GM12878 (cell line): ENCODE results near the gene ARHGEF10L. TPM values are rescaled to one million over a fixed set of nuclear protein-coding genes. Genes with fewer than 3 reads are reported as not detected.

Source experiments
- ATAC-seq: fragments of 200-7000 bp; cut with Tn5 transposase; 3 replicates; pipeline ENCODE4 v1.9.1; 2020; ENCODE audit warnings: mild to moderate bottlenecking, moderate library complexity
- BruUV-seq: library from RNA; stranded (reverse); fragments of 400-500 nt; replicated peaks from 2 replicates; lab custom pipeline; 2021; lab: Mats Ljungman, UMichigan
- CTCF ChIA-PET: fragments of 300-600 bp; sonication (Branson Sonifier 250); formaldehyde crosslinking; extraction: SDS; loops from one replicate; lab custom pipeline; 2021; ENCODE audit warnings: inconsistent platforms; lab: Yijun Ruan, JAX
- POLR2A ChIA-PET: fragments of 350-600 bp; formaldehyde crosslinking; extraction: SDS; loops from one replicate; lab custom pipeline; 2021; ENCODE audit warnings: inconsistent platforms; lab: Charles Lee
- RAD21 ChIA-PET: fragments of 300-600 bp; sonication (Branson Sonifier 250); formaldehyde crosslinking; loops from one replicate; lab custom pipeline; 2023; ENCODE audit warnings: antibody characterized with exemption; ENCODE audit not compliant: unreplicated experiment; lab: Charles Lee
- SMC1A ChIA-PET: fragments of 300-600 bp; sonication (Branson Sonifier 250); formaldehyde crosslinking; loops from one replicate; lab custom pipeline; 2023; ENCODE audit not compliant: unreplicated experiment, uncharacterized antibody; lab: Charles Lee
- DNase-seq: peaks from one replicate; pipeline ENCODE4 v3.0.0-alpha.2; 2011; ENCODE audit warnings: low read depth, low spot score
- FAIRE-seq: peaks from 3 replicates; lab custom pipeline; 2011; peaks lifted over from hg19 to GRCh38; lab: Jason Lieb, UNC
- H2AFZ ChIP-seq: 2 replicates; pipeline ENCODE4 v1.6.0; 2011; ENCODE audit warnings: low read depth, low read length, control low read depth; ENCODE audit not compliant: control insufficient read depth
- H3K27ac ChIP-seq: 2 replicates; pipeline ENCODE4 v1.5.1; 2011; ENCODE audit warnings: control low read depth; ENCODE audit not compliant: control insufficient read depth, insufficient read depth
- H3K27me3 ChIP-seq, 2 experiments: replicated peaks in 1 of 2; 2 replicates each; pipeline versions ENCODE4 v1.6.0 to v1.6.1; 2011; ENCODE audit warnings: low read length in 1 of 2; ENCODE audit not compliant: control insufficient read depth in 2 of 2, insufficient read depth in 2 of 2
- H3K36me3 ChIP-seq, 2 experiments: 2 replicates each; pipeline ENCODE4 v1.5.1; 2011; ENCODE audit warnings: low read length in 1 of 2; ENCODE audit not compliant: control insufficient read depth in 2 of 2, insufficient read depth in 2 of 2
- H3K4me1 ChIP-seq: 2 replicates; pipeline ENCODE4 v1.6.1; 2011; ENCODE audit warnings: mild to moderate bottlenecking, low read length, moderate library complexity, mixed read lengths; ENCODE audit not compliant: control insufficient read depth, insufficient read depth
- H3K4me2 ChIP-seq: 2 replicates; pipeline ENCODE4 v1.6.0; 2011; ENCODE audit warnings: control low read depth; ENCODE audit not compliant: control insufficient read depth, insufficient read depth
- H3K4me3 ChIP-seq: fragments of 200-600 bp; sonication (generic); 2 replicates; pipeline ENCODE4 v1.5.1; 2016
- H3K79me2 ChIP-seq: 2 replicates; pipeline ENCODE4 v1.6.0; 2011; ENCODE audit warnings: low read length; ENCODE audit not compliant: control insufficient read depth, insufficient read depth
- H3K9ac ChIP-seq: 2 replicates; pipeline ENCODE4 v1.8.0; 2011; ENCODE audit warnings: low read length, control low read depth, mixed read lengths; ENCODE audit not compliant: control insufficient read depth, insufficient read depth
- H3K9me3 ChIP-seq: replicated peaks from 3 replicates; pipeline ENCODE4 v1.5.1; 2011; ENCODE audit warnings: mild to moderate bottlenecking, low read length; ENCODE audit not compliant: control insufficient read depth, insufficient read depth
- H4K20me1 ChIP-seq: 2 replicates; pipeline ENCODE4 v1.6.0; 2011; ENCODE audit not compliant: control insufficient read depth, insufficient read depth
- ATF7 ChIP-seq: fragments of 450-650 bp; IDR thresholded peaks from 2 replicates; pipeline ENCODE4 v1.6.1; 2016; ENCODE audit warnings: low read depth, mild to moderate bottlenecking
- BCL11A ChIP-seq: IDR thresholded peaks from 2 replicates; pipeline ENCODE4 v1.6.1; 2011; ENCODE audit warnings: low read depth, low read length
- BRCA1 ChIP-seq: IDR thresholded peaks from 2 replicates; pipeline ENCODE4 v1.6.1; 2011; ENCODE audit warnings: low read depth, low read length, improper control_type of control experiment
- CBFB ChIP-seq: IDR thresholded peaks from 2 replicates; pipeline ENCODE4 v1.6.1; 2016; ENCODE audit warnings: antibody characterized with exemption, low read depth
- DPF2 ChIP-seq: fragments of 450-650 bp; IDR thresholded peaks from 2 replicates; pipeline ENCODE4 v1.6.1; 2017; ENCODE audit warnings: mild to moderate bottlenecking
- HSF1 ChIP-seq: fragments of 150-350 bp; IDR thresholded peaks from 2 replicates; pipeline ENCODE4 v1.6.1; 2014; ENCODE audit warnings: mild to moderate bottlenecking, low read depth, low read length
- NBN ChIP-seq: fragments of 450-650 bp; IDR thresholded peaks from 2 replicates; pipeline ENCODE4 v1.6.1; 2016
- POLR2AphosphoS2 ChIP-seq: IDR thresholded peaks from 2 replicates; pipeline ENCODE4 v1.6.1; 2011; ENCODE audit warnings: low read depth, mild to moderate bottlenecking, low read length, improper control_type of control experiment, moderate library complexity
- PRDM15 ChIP-seq: fragments of 450-650 bp; formaldehyde crosslinking; IDR thresholded peaks from 2 replicates; pipeline ENCODE4 v1.4.0; 2020; ENCODE audit warnings: mild to moderate bottlenecking, moderate library complexity
- SMAD1 ChIP-seq: fragments of 450-650 bp; IDR thresholded peaks from 2 replicates; pipeline ENCODE4 v1.6.1; 2018; ENCODE audit warnings: mild to moderate bottlenecking, low read depth; ENCODE audit not compliant: partially characterized antibody
- SREBF2 ChIP-seq: IDR thresholded peaks from 2 replicates; pipeline ENCODE4 v1.6.1; 2012; ENCODE audit warnings: mild to moderate bottlenecking, low read length
- USF2 ChIP-seq: IDR thresholded peaks from 2 replicates; pipeline ENCODE4 v1.6.1; 2011; ENCODE audit warnings: low read depth, low read length, improper control_type of control experiment, borderline replicate concordance
- ZNF24 ChIP-seq: fragments of 450-650 bp; IDR thresholded peaks from 2 replicates; pipeline ENCODE4 v1.6.1; 2017; ENCODE audit warnings: antibody characterized with exemption, mild to moderate bottlenecking
- ZSCAN29 ChIP-seq: fragments of 450-650 bp; IDR thresholded peaks from 2 replicates; pipeline ENCODE4 v1.6.1; 2017; ENCODE audit warnings: mild to moderate bottlenecking, moderate library complexity
- WGBS: methylation state at CpG from one replicate; pipeline ENCODE4 v1.1.6; 2016; ENCODE audit warnings: low lambda C conversion rate; ENCODE audit not compliant: insufficient replicate concordance, insufficient coverage; ENCODE audit errors: missing lambda C conversion rate; 5-methylcytosine and 5-hydroxymethylcytosine counted together
- in situ Hi-C: fragments of 300-500 bp; cut with MboI; formaldehyde crosslinking; loops from 9 replicates; pipeline ENCODE4 v1.14.3; 2018; ENCODE audit warnings: mixed read lengths
- intact Hi-C: fragments of 100-400 bp; cut with micrococcal nuclease; formaldehyde crosslinking; loops from one replicate; pipeline ENCODE4 v1.14.2; 2022; ENCODE audit not compliant: unreplicated experiment
- polyA plus RNA-seq, 11 experiments: library from polyadenylated mRNA; depleted of rRNA in 4 of 11; unstranded in 6 of 11; stranded (reverse) in 5 of 11; fragments of >200 nt; fragmentation: Nextera tagmentation in 4 of 11; fragmentation: Illumina TruSeq in 1 of 11; extraction: Ambion mirVana in 4 of 11; extraction: Trizol in 1 of 11; gene quantifications; 1 replicate in 1 of 11; 2 replicates in 10 of 11; pipeline versions ENCODE4 v1.2.1 to v1.2.3, GENCODE V29; 2011 to 2016; ENCODE audit warnings: inconsistent platforms in 2 of 11, missing spikeins in 2 of 11, low read depth in 1 of 11
- total RNA-seq, 4 experiments: library from RNA; depleted of rRNA in 3 of 4; stranded (reverse); fragments of >200 nt in 3 of 4; fragmentation: Illumina TruSeq in 1 of 4; extraction: Trizol in 1 of 4; gene quantifications; 2 replicates each; pipeline versions ENCODE4 v1.2.1 to v1.2.3, GENCODE V29; 2013 to 2021

The ARHGEF10L gene
- total and polyA plus RNA-seq, 10 of the 15 experiments (the other 5 are each of a cell fraction or from before 2014, with no cell fraction given), result 0.05 to 0.94 (median 0.28) TPM; not detected in 2

GRCh38 chr1:17741052-17741451 is 201.6 kb downstream of the ARHGEF10L start:
- TF ChIP-seq ZNF24 (peak; percentile 41; the same call in 1 of the 2 replicates), DPF2 (no peak)
- TF ChIP-seq, all 136 proteins: peak for 1
- H4K20me1 ChIP-seq, result no peaks in the 10 kb centered on the region
- ChIA-PET SMC1A (no interaction called here), POLR2A (no interaction called here), CTCF (no interaction called here), RAD21 (interaction anchor here (0.7 kb wide), 1 partner anchor 319 kb away, joined by 3 read pairs; no protein-coding TSS in a partner anchor)
- no peak overlapping the region for H3K27ac ChIP-seq
- H2AFZ ChIP-seq, result no peak overlapping the region
- H3K4me2 ChIP-seq, result no peak overlapping the region
- H3K4me3 ChIP-seq, result no peak overlapping the region
- no peaks in the 10 kb centered on the region for H3K4me1 ChIP-seq
- intact Hi-C loops (no loop called here), in situ Hi-C loops (no loop called here)
- ATAC-seq, result no peak
- no peak overlapping the region for H3K9ac ChIP-seq
- H3K9me3 ChIP-seq, result no peaks in the 10 kb centered on the region
- no TSS peak for BruUV-seq
- 56% methylated on average over 5 of the region's 5 CpGs for WGBS
- H3K27me3 ChIP-seq, result no peaks in the 10 kb centered on the region; a peak in 3 of 4 replicates
- no peaks in the 10 kb centered on the region for H3K79me2 ChIP-seq
- no peak for FAIRE-seq
- DNase-seq, result no peak
- no peaks in the 10 kb centered on the region for H3K36me3 ChIP-seq

GRCh38 chr1:17742583-17742982 is 203.1 kb downstream of the ARHGEF10L start:
- FAIRE-seq, result no peak
- H3K27ac ChIP-seq, result no peak overlapping the region
- ATAC-seq, result no peak
- no peaks in the 10 kb centered on the region for H3K9me3 ChIP-seq
- no TSS peak for BruUV-seq
- no peak overlapping the region for H3K4me2 ChIP-seq
- in situ Hi-C loops, result no loop called here
- CTCF ChIA-PET, result no interaction called here
- H3K4me3 ChIP-seq, result no peak overlapping the region
- POLR2A ChIA-PET, result no interaction called here
- no peaks in the 10 kb centered on the region; a peak in 3 of 4 replicates for H3K27me3 ChIP-seq
- no peak overlapping the region for H3K9ac ChIP-seq
- intact Hi-C loops, result no loop called here
- no peaks in the 10 kb centered on the region for H4K20me1 ChIP-seq
- H3K79me2 ChIP-seq, result no peaks in the 10 kb centered on the region
- RAD21 ChIA-PET, result no interaction called here
- no peaks in the 10 kb centered on the region for H3K4me1 ChIP-seq
- WGBS, result 0% methylated on average over 5 of the region's 5 CpGs
- no peak for DNase-seq
- no peak overlapping the region for H2AFZ ChIP-seq
- SMC1A ChIA-PET, result no interaction called here
- no peaks in the 10 kb centered on the region for H3K36me3 ChIP-seq
- TF ChIP-seq BCL11A (no peak), POLR2AphosphoS2 (no peak), SMAD1 (no peak), PRDM15 (CRISPR knock-in tag) (no peak), ATF7 (no peak), SREBF2 (no peak), USF2 (no peak), NBN (no peak), ZNF24 (no peak), CBFB (no peak), BRCA1 (no peak), ZSCAN29 (no peak), HSF1 (no peak)
